ENCODE measurements around the gene ADARB2. TPM values are rescaled to one million over a fixed set of nuclear protein-coding genes. Genes with fewer than 3 reads are reported as not detected.

Gene ADARB2
- total and polyA plus RNA-seq, 11 donors: 0.07 to 1.2 (median 0.28) TPM; not detected in 4

GRCh38 chr10:1409392-1409791 lies 327.9 kb downstream of the ADARB2 start:
- intact Hi-C loops (cut with DNase I): no loop called here
- TF ChIP-seq CTCF (IDR thresholded peaks at IDR 0.05): no peak
- no peak for TF ChIP-seq POLR2A (IDR thresholded peaks at IDR 0.05)

GRCh38 chr10:1408651-1409367 lies 328.5 kb downstream of the ADARB2 start:
- peaks cover 0 to 21% (median 0%) of the 10 kb centered on the region in 9 donors for H3K27me3 ChIP-seq
- TF ChIP-seq POLR2A (IDR thresholded peaks at IDR 0.05) (no peak), CTCF (IDR thresholded peaks at IDR 0.05) (no peak)
- ATAC-seq (no peak), DNase-seq (no peak)
- 83 to 90% (median 86%) methylated on average over 21 to 26 of the region's 26 CpGs for WGBS, 4 donors
- H3K4me1 ChIP-seq: no peaks in the 10 kb centered on the region
- H3K4me3 ChIP-seq: no peak overlapping the region
- H3K9me3 ChIP-seq: no peaks in the 10 kb centered on the region
- H3K36me3 ChIP-seq: no peaks in the 10 kb centered on the region
- H3K27ac ChIP-seq: no peak overlapping the region
- intact Hi-C loops (cut with DNase I): no loop called here

More at GRCh38 chr10:1409392-1409791, 327.9 kb downstream of the ADARB2 start:
- no peaks in the 10 kb centered on the region for H3K36me3 ChIP-seq
- H3K9me3 ChIP-seq: no peaks in the 10 kb centered on the region
- no peaks in the 10 kb centered on the region for H3K4me1 ChIP-seq
- H3K27me3 ChIP-seq: peaks cover 0 to 21% (median 0%) of the 10 kb centered on the region in 9 donors
- no peak overlapping the region for H3K27ac ChIP-seq
- H3K4me3 ChIP-seq: no peak overlapping the region
- 84 to 88% (median 87%) methylated on average over 12 to 16 of the region's 16 CpGs for WGBS, 4 donors
- ATAC-seq (no peak), DNase-seq (no peak)

- Histone ChIP-seq H3K27me3 (peaks cover 0 to 27% (median 0%) of the 10 kb centered on the region in 9 donors), H3K4me1 (no peaks in the 10 kb centered on the region), H3K9me3 (no peaks in the 10 kb centered on the region), H3K27ac (no peak overlapping the region), H3K36me3 (no peaks in the 10 kb centered on the region), H3K4me3 (no peak overlapping the region)
- 75 to 80% (median 78%) methylated on average over 21 to 25 of the region's 25 CpGs for WGBS, 4 donors
- TF ChIP-seq POLR2A (IDR thresholded peaks at IDR 0.05): no peak
- no peak for TF ChIP-seq CTCF (IDR thresholded peaks at IDR 0.05)
- no peak for ATAC-seq
- DNase-seq: no peak
- intact Hi-C loops (cut with DNase I): no loop called here
These were observed 330.1 kb downstream of the ADARB2 start for GRCh38 chr10:1406967-1407945.
